Fibroblast of peridontal ligament (primary cell): ENCODE results near the gene DUSP1.
"Not testable (repeated sequence)": the region's sequence is repeated elsewhere in the genome, so short reads cannot be mapped to it uniquely, and the experiment has no call there.

Experiments
- DNase-seq: peaks from one replicate; pipeline ENCODE4 v3.0.0-alpha.2; 2010; ENCODE audit errors: extremely low read depth

The DUSP1 gene

GRCh38 chr5:172797771-172798191 is 26.8 kb upstream of the DUSP1 start:
- no peak for DNase-seq

DNA sequence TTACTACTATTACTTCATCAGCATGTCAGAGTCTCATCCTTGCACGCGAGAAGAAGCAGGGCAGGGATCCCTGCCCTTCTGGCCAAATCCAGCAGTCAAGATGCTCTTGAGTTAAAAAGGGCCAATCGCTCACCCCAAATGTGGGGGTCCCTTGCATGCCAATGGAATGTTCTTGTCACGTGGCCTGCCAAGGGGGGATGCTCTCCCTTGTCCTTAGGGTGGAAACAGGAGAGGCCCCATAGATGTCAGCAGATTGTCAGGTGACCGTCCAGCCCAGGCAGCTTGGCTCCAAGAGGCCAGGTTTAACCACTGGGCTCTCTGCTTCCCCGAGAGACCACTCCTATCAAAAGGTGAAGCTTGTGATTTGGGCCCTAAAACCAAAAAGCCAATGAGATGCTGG is 25.3 kb upstream of the DUSP1 start:
- no peak for DNase-seq

GRCh38 chr5:172795318-172795977 is 24.5 kb upstream of the DUSP1 start:
- peak; percentile 99 for DNase-seq

GRCh38 chr5:172793577-172794488 is 22.8 kb upstream of the DUSP1 start:
- peak; percentile 57 for DNase-seq

- DNase-seq: no peak
These were observed 21.9 kb upstream of the DUSP1 start for GRCh38 chr5:172792701-172793570.

- no peak for DNase-seq
These were observed 20.9 kb upstream of the DUSP1 start for GRCh38 chr5:172791726-172792445.

- no peak for DNase-seq
These were observed 20.3 kb upstream of the DUSP1 start for GRCh38 chr5:172791286-172791685.

- DNase-seq: no peak
These were observed 19.5 kb upstream of the DUSP1 start for GRCh38 chr5:172790496-172790889.

DNA sequence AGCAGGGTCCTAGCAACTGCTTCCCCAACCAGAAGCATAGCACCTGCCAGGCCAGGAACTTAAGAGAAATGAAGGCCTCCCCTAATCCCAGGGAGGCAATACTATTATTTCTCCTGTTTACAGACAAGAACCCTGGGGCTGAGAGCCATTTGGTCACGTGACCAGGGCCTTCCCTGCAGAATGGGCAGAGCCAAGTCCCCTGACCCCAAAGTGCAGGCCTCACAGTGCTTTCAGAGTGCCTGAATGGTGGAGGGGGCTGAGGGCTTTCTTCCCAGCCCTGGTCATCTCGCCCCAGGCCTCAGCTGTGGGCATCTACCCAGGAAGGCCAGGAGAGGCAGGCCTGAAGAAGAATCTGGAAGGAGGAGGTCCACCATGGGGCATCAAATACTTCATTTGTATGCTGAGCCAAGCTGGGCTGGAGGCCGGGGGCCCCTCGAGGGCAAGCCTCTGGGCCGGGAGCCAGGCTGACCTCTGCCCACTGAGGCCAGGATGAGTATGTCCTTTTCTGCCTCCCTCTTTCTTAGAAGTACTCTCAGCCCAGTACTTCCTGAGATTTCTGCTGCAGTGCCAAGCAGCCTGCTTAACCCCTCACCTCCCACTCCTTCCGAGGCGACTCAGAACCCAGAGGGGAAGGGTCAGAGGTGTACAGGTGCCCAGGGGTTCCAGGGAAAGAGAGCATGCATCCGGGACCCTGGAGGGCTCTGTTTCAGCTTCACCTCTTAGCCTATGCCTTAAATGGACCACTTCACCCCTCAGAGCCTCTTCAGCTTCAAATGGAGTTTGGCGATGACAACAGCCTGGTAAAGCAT is 18.9 kb upstream of the DUSP1 start:
- DNase-seq: no peak

DNA sequence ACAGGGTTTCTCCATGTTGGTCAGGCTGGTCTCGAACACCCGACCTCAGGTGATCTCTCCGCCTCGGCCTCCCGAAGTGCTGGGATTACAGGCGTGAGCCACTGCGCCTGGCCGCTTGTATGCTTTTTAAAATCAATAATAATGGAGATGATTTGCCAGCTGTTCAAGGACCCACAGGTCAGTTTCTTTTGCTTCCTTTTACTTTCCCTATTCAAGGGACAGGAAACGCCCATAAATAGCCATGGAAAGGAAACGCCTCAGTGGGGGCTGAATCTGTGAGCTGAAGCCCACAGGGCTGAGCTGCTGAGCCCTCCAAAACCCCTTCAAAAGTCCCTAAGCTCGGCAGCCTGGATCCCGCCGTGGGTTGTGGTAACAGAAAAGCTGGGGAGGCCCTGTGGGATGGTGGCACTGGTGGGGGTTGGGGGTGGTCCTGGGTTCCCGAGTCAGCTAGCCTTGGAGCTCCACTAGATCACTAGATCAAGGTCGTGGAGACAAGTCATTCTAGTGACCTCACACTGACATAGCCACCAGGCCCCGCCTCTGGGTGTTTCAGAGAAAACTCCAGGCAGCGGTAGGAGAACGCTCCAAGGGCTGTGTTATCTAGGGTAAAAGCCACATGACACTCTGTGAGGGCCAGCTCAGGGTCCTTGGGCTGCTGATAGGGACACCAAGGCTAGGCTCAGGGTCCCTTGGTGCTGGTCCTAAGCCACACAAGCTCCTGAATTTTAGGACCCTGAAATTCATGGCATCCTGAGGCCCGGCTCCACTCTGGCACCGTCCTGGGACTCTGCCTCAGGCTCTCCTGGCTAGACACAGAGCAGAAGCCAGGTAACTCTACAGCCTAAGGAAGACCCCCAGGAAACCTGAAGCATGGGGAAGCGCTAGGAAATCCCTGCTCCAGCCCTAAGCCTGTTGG is 18.0 kb upstream of the DUSP1 start:
- DNase-seq: peak; percentile 47

DNA sequence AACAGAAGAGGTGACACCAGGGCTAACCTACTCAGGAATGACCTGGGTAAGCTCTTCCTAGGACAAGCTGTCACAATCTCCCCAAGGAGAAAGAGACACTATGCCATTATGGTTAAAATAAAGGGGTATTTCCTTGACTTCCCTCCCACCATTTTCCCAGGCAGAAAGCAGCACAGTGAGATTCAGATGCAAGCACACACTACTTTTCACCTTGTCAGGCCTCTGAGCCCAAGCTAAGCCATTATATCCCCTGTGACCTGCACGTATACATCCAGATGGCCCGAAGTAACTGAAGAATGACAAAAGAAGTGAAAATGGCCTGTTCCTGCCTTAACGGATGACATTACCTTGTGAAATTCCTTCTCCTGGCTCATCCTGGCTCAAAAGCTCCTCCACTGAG is 16.5 kb upstream of the DUSP1 start:
- DNase-seq: not testable (repeated sequence)

DNA sequence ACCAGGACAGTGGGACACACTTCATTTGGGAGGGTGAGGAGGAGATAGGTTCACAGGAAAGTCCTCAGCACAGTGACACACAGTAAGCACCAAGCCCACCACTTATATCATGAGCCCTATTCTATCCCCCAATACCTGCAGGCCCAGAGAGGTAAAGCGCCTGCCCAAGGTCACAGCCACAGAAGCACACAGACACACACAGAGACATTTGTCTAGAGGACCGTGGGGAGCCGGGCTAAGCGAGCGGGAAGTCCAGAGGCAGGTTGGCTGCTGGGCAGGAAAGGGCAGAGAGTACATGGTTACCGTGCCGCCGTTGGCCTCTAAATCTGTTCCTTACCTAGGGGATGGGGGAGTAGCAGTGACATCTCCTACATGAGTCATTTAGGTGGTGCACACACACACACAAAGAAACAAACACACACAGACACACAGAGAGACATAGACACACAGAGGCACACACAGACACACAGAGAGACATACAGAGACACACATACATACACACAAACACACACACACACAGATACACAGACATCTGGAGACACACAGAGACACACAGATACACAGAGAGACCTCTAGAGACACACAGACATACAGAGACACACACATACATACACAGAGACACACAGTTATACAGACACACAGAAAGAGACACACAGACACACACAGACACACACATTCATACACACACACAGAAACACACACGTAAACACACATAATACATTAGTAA is 15.9 kb upstream of the DUSP1 start:
- DNase-seq: no peak

DNA sequence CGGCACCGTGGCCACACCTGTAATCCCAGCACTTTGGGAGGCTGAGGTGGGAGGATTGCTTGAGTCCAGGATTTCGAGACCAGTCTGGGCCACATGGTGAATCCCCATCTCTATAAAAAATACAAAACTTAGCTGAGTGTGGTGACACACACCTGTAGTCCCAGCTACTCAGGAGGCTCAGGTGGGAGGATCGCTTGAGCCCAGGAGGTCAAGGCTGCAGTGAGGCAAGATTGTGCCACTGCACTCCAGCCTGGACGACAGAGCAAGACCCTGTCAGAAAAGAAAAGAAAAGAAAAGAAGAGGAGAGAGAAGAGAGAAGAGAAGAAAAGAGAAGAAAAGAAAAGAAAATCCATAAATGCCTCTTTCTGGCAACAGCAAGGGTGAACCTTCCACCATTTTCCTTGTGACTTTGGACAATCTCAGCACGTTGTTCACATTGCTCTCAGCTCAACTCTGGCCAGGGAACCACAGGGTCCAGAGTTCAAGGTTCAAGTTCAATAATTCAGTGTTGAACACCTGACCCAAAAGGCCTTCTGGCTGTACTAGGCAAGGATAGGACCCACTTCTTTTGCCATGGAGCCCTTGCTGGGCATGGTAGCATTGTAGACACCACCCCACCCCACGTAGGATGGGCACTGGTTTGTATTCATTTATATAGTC is 14.6 kb upstream of the DUSP1 start:
- no peak for DNase-seq

GRCh38 chr5:172784162-172784561 is 13.2 kb upstream of the DUSP1 start:
- not testable (repeated sequence) for DNase-seq

GRCh38 chr5:172783319-172783718 is 12.3 kb upstream of the DUSP1 start:
- not testable (repeated sequence) for DNase-seq

- no peak for DNase-seq
These were observed 11.4 kb upstream of the DUSP1 start for GRCh38 chr5:172782169-172783039.

DNA sequence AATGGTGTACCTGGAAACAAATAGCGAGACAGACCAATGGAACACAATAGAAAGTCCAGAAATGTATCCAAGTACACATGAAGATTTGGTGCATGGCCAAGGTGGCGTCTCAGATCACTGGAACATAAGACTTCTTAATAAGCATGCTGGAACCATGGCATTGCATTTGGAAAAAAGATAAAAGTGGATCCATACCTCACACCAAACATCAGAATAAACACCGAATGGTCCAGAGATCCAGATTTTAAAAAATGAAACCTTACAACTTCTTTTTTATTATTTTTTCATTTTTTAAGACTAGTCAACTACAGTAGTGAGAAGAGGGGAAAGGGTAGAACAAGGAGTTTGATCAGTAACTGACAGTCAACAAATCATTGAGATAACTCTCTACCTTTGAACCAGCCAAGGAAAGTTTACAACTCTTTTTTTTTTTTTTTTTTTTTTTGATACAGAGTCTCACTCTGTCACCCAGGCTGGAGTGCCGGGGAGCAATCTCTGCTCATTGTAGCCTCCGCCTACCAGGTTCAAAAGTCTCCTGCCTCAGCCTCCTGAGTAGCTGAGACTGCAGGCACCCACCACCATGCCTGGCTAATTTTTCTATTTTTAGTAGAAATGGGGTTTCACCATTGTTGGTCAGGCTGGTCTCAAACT is 8.8 kb upstream of the DUSP1 start:
- no peak for DNase-seq
